ENCODE data around the gene ACOT8. TPM values are rescaled to one million over a fixed set of nuclear protein-coding genes. Genes with fewer than 3 reads are reported as not detected.
A peak's percentile ranks its signal among the peaks of the same experiment; 100 is the strongest.
"Not testable (repeated sequence)": the region's sequence is repeated elsewhere in the genome, so short reads cannot be mapped to it uniquely, and the experiment has no call there.

Gene ACOT8
- total RNA-seq, 3 donors from 2014 or later (not counting 1 experiment from before 2014, with no cell fraction given) = 30.5 to 35.4 (median 31.7) TPM

DNA sequence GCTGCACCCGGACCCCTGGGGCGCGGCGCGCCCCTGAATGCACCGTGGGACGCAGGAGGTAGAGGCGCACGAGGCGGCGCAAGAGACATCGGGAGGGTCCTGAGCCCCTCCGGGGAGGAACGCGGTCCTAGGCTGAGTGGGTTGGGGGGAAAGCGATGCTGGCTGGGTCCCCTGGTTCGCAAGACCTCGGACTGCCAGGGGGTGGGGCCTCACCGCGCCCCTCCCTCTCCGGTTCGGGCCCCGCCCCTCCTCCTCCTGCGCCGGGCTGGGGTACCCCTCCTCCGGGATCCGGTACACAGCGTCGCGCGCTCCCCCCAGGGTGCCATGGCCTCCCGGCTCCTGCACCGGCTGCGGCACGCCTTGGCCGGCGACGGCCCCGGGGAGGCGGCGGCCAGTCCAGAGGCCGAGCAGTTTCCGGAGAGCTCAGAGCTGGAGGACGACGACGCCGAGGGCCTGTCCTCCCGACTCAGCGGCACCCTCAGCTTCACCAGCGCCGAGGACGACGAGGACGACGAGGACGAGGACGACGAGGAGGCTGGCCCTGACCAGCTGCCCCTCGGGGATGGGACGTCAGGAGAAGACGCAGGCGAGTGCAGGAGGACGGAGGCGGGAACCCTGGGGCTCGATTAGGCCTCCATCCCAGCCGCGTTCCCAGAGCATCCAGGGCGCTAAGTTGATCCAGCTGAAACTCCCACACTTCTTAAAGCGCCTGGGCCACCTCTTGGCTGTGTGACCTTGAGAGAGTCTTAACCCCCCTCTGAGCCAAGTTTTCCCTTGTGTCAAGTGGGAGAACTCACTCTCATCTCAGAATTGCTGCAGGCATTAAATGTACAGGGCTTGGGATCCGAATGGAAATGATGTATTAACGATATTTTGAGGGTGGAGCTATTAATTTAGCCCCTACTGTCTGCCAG, 23.1 kb downstream of the ACOT8 start:
- peak overlapping the region in 1 of 2 donors; percentile 53 for H3K27ac Mint-ChIP-seq
- H3K36me3 ChIP-seq (ENCODE audit: control insufficient read depth, insufficient read depth, low read length) = no peaks in the 10 kb centered on the region
- peak overlapping the region; percentile 96 for H3K4me3 Mint-ChIP-seq
- intact Hi-C loops (cut with micrococcal nuclease) = no loop called here
- H3K27me3 Mint-ChIP-seq (ENCODE audit: low read depth in 2 of 2) = peaks cover 0 to 5% of the 10 kb centered on the region in 2 donors
- H3K27me3 ChIP-seq (ENCODE audit: control insufficient read depth, insufficient read depth, low read length) = no peaks in the 10 kb centered on the region
- H3K4me3 ChIP-seq (ENCODE audit: low read length) = peak overlapping the region; percentile 53
- TF ChIP-seq, protein P1, sequence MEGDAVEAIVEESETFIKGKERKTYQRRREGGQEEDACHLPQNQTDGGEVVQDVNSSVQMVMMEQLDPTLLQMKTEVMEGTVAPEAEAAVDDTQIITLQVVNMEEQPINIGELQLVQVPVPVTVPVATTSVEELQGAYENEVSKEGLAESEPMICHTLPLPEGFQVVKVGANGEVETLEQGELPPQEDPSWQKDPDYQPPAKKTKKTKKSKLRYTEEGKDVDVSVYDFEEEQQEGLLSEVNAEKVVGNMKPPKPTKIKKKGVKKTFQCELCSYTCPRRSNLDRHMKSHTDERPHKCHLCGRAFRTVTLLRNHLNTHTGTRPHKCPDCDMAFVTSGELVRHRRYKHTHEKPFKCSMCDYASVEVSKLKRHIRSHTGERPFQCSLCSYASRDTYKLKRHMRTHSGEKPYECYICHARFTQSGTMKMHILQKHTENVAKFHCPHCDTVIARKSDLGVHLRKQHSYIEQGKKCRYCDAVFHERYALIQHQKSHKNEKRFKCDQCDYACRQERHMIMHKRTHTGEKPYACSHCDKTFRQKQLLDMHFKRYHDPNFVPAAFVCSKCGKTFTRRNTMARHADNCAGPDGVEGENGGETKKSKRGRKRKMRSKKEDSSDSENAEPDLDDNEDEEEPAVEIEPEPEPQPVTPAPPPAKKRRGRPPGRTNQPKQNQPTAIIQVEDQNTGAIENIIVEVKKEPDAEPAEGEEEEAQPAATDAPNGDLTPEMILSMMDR (IDR thresholded peaks at IDR 0.05) = no peak
- H3K9me3 ChIP-seq (ENCODE audit: control insufficient read depth, insufficient read depth, low read length) = no peaks in the 10 kb centered on the region
- no peaks in the 10 kb centered on the region for H3K9me3 Mint-ChIP-seq
- no peak overlapping the region for H3K27ac ChIP-seq (ENCODE audit: low read length)
- WGBS (ENCODE audit: insufficient coverage) = 11% methylated on average over 71 of the region's 71 CpGs
- peak; percentile 25 to 60 for DNase-seq
- H3K4me1 Mint-ChIP-seq = peaks cover 7 to 12% of the 10 kb centered on the region in 2 donors
- peak; percentile 61 to 77 (median 72) for ATAC-seq
- peaks cover 20% of the 10 kb centered on the region for H3K4me1 ChIP-seq (ENCODE audit: control insufficient read depth, insufficient read depth, low read length)
- no peaks in the 10 kb centered on the region for H3K36me3 Mint-ChIP-seq

DNA sequence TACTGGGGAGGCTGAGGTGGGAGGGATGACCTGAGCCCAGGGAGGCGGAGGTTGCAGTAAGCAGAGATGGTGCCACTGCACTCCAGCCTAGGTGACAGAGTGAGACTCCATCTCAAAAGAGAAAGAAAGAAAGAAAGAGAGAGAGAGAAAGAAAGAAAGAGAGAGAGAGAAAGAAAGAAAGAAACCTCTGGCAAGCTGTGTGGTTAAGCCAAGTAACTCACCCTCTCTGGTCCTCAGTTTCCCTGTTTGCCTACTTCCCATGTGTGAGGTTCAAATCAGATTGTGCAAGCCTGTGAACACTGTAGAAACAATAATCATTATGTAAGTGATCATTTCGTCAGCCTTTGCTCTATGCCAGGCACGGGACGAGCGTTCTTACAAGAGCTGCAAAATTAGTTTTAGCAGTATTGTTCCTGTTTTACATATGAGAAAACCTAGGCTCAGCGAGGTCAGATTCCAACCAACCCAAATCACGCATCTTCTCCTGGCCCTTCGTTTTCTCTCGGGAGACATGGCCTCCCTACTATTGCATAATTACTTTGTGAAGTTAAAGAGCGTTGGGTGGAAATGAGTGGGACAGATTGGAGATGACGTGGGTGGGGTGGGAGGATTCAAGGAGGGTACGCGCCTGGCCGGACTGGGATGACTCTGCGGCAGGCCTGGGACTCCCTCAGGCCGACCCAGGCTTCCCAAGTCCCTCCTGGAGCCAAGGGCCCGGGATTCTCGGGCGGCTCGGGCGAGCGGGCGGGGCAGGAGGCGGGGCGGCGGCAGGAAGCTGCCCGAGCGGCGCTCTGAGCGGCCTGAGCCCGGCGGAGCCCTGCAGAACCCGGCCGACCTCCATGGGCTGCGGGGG, 23.9 kb downstream of the ACOT8 start, which contains the start of gene SNX21:
Gene SNX21 (plus strand): TSS at position 770 of the 853 bp plus-strand sequence. CDS start 121 bp downstream, outside the sequence.
- Mint-ChIP-seq H3K27me3 (ENCODE audit: low read depth in 2 of 2) (peaks cover 0 to 5% of the 10 kb centered on the region in 2 donors), H3K9me3 (no peaks in the 10 kb centered on the region), H3K27ac (peak within 1 kb of the TSS; percentile 22 to 53), H3K4me3 (peak within 1 kb of the TSS; percentile 96), H3K4me1 (peaks cover 7 to 12% of the 10 kb centered on the region in 2 donors), H3K36me3 (no peaks in the 10 kb centered on the region)
- Histone ChIP-seq H3K27me3 (ENCODE audit: control insufficient read depth, insufficient read depth, low read length) (no peaks in the 10 kb centered on the region), H3K27ac (ENCODE audit: low read length) (no peak within 1 kb of the TSS), H3K4me3 (ENCODE audit: low read length) (peak within 1 kb of the TSS; percentile 53), H3K9me3 (ENCODE audit: control insufficient read depth, insufficient read depth, low read length) (no peaks in the 10 kb centered on the region), H3K4me1 (ENCODE audit: control insufficient read depth, insufficient read depth, low read length) (peaks cover 20% of the 10 kb centered on the region), H3K36me3 (ENCODE audit: control insufficient read depth, insufficient read depth, low read length) (no peaks in the 10 kb centered on the region)
- WGBS (ENCODE audit: insufficient coverage) = 7% methylated on average over 35 of the region's 35 CpGs
- TF ChIP-seq, protein P1 (IDR thresholded peaks at IDR 0.05) = no peak
- peak; percentile 71 to 78 (median 75) for ATAC-seq
- DNase-seq = peak; percentile 31 to 44
- intact Hi-C loops (cut with micrococcal nuclease) = no loop called here

DNA sequence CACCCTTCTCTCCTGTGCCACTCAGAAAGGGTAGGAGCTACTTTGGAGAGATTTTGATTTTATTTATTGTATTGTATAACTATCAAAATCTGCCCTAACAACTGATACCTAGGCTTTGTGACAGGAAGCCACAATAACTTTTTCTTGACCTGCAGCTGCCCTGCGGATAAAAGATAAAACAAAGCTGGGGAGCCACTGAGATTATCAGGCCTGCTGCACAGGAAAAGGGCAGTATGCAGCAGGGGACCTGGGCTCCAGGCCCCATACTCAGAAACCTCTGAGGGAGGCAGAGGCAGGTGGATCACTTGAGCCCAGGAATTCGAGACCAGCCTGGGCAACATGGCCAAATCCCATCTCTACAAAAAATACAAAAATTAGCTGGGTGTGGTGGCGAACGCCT, 24.6 kb downstream of the ACOT8 start:
- Mint-ChIP-seq H3K27ac (peak overlapping the region in 1 of 2 donors; percentile 53), H3K4me3 (peak overlapping the region; percentile 37), H3K27me3 (ENCODE audit: low read depth in 2 of 2) (peaks cover 0 to 5% of the 10 kb centered on the region in 2 donors), H3K36me3 (no peaks in the 10 kb centered on the region), H3K9me3 (no peaks in the 10 kb centered on the region), H3K4me1 (peaks cover 7 to 12% of the 10 kb centered on the region in 2 donors)
- TF ChIP-seq, protein P1 (IDR thresholded peaks at IDR 0.05) = no peak
- ATAC-seq = no peak
- intact Hi-C loops (cut with micrococcal nuclease) = no loop called here
- Histone ChIP-seq H3K4me3 (ENCODE audit: low read length) (no peak overlapping the region), H3K27ac (ENCODE audit: low read length) (no peak overlapping the region), H3K36me3 (ENCODE audit: control insufficient read depth, insufficient read depth, low read length) (no peaks in the 10 kb centered on the region), H3K27me3 (ENCODE audit: control insufficient read depth, insufficient read depth, low read length) (no peaks in the 10 kb centered on the region), H3K4me1 (ENCODE audit: control insufficient read depth, insufficient read depth, low read length) (peaks cover 20% of the 10 kb centered on the region), H3K9me3 (ENCODE audit: control insufficient read depth, insufficient read depth, low read length) (no peaks in the 10 kb centered on the region)
- 75% methylated on average over 3 of the region's 4 CpGs for WGBS (ENCODE audit: insufficient coverage)
- DNase-seq = no peak

DNA sequence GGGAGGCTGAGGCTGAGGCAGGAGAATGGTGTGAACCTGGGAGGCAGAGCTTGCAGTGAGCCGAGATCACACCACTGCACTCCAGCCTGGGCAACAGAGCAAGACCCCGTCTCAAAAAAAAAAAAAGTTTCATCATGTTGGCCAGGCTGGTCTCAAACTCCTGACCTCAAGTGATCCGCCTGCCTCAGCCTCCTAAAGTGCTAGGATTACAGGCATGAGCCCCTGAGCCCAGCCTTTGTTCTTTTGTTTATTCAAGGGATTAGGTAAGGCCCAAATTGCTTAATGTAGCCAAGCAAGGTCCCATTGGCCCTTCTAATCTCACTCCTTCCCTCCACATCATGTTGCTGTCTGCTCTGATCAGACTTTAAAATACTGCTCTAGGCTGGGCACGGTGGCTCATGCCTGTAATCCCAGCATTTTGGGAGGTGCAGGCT, 27.5 kb downstream of the ACOT8 start:
- WGBS (ENCODE audit: insufficient coverage) = 92% methylated on average over 4 of the region's 4 CpGs
- intact Hi-C loops (cut with micrococcal nuclease) = not testable (repeated sequence)

More for the DNA sequence above, 27.5 kb downstream of the ACOT8 start:
- H3K27ac ChIP-seq (ENCODE audit: low read length); H3K27me3 ChIP-seq (ENCODE audit: control insufficient read depth, insufficient read depth, low read length); H3K4me3 Mint-ChIP-seq; H3K9me3 ChIP-seq (ENCODE audit: control insufficient read depth, insufficient read depth, low read length); H3K36me3 Mint-ChIP-seq; ATAC-seq; DNase-seq; H3K9me3 Mint-ChIP-seq; H3K27ac Mint-ChIP-seq; H3K36me3 ChIP-seq (ENCODE audit: control insufficient read depth, insufficient read depth, low read length); H3K4me3 ChIP-seq (ENCODE audit: low read length): not testable (repeated sequence)
- H3K27me3 Mint-ChIP-seq (ENCODE audit: low read depth in 2 of 2) = peaks cover 4 to 11% of the 10 kb centered on the region in 2 donors
- H3K4me1 ChIP-seq (ENCODE audit: control insufficient read depth, insufficient read depth, low read length) = peaks cover 16% of the 10 kb centered on the region
- peaks cover 7 to 15% of the 10 kb centered on the region in 2 donors for H3K4me1 Mint-ChIP-seq

All from natural killer cell (primary cell).